Endothelial cell of umbilical vein (primary cell): ENCODE data around the gene KCNJ5. TPM values are rescaled to one million over a fixed set of nuclear protein-coding genes. Genes with fewer than 3 reads are reported as not detected.

Experiments
- BruUV-seq: library from RNA; stranded (reverse); fragments of 400-500 nt; replicated peaks from 2 replicates; lab custom pipeline; 2021; lab: Mats Ljungman, UMichigan
- CTCF ChIA-PET: fragments of 300-600, 350-600 bp; sonication (Branson Sonifier 250); formaldehyde crosslinking; loops from one replicate; lab custom pipeline; 2021; ENCODE audit warnings: antibody characterized with exemption, inconsistent platforms; lab: Charles Lee
- POLR2A ChIA-PET: fragments of 300-600, 350-600 bp; sonication (Branson Sonifier 250); formaldehyde crosslinking; loops from one replicate; lab custom pipeline; 2021; ENCODE audit warnings: antibody characterized with exemption, inconsistent platforms; lab: Charles Lee
- DNase-seq: peaks from one replicate; pipeline ENCODE4 v3.0.0-alpha.2; 2011; ENCODE audit warnings: low read depth, low spot score
- FAIRE-seq: peaks from 2 replicates; lab custom pipeline; 2011; peaks lifted over from hg19 to GRCh38; lab: Jason Lieb, UNC
- H2AFZ ChIP-seq: 2 replicates; pipeline ENCODE4 v1.6.0; 2012; ENCODE audit warnings: low read depth, low read length, control low read depth, inconsistent platforms
- H3K27ac ChIP-seq: 2 replicates; pipeline ENCODE4 v1.5.1; 2011; ENCODE audit warnings: low read depth, mild to moderate bottlenecking, control low read depth, low read length, moderate library complexity; ENCODE audit not compliant: insufficient read depth
- H3K27me3 ChIP-seq, 2 experiments: 2 replicates each; pipeline versions ENCODE4 v1.6.0 to v1.6.1; 2011; ENCODE audit warnings: low read length in 2 of 2, mixed read lengths in 1 of 2; ENCODE audit not compliant: control insufficient read depth in 2 of 2, insufficient read depth in 2 of 2
- H3K36me3 ChIP-seq, 2 experiments: 2 replicates in 1 of 2; 3 replicates in 1 of 2; pipeline ENCODE4 v1.5.1; 2011; ENCODE audit warnings: low read length in 2 of 2, mild to moderate bottlenecking in 1 of 2, moderate library complexity in 1 of 2; ENCODE audit not compliant: control insufficient read depth in 2 of 2, insufficient read depth in 2 of 2; ENCODE audit errors: extremely low read depth in 1 of 2
- H3K4me1 ChIP-seq: 3 replicates; pipeline ENCODE4 v1.5.1; 2011; ENCODE audit warnings: mild to moderate bottlenecking, low read length; ENCODE audit not compliant: control insufficient read depth, insufficient read depth; ENCODE audit errors: extremely low read depth
- H3K4me2 ChIP-seq: 2 replicates; pipeline ENCODE4 v1.6.1; 2011; ENCODE audit warnings: low read length, control low read depth, mixed read lengths; ENCODE audit not compliant: insufficient read depth
- H3K4me3 ChIP-seq, 3 experiments: fragments of 200-600 bp in 1 of 3; sonication (generic), shearing (Covaris generic) in 1 of 3; replicated peaks in 1 of 3; 2 replicates each; pipeline ENCODE4 v1.5.1; 2011 to 2016; ENCODE audit warnings: control low read depth in 3 of 3, low read length in 3 of 3, mild to moderate bottlenecking in 2 of 3, inconsistent platforms in 1 of 3, low read depth in 1 of 3, moderate library complexity in 1 of 3; ENCODE audit not compliant: insufficient read depth in 1 of 3
- H3K79me2 ChIP-seq: 2 replicates; pipeline ENCODE4 v1.6.0; 2012; ENCODE audit warnings: low read length, inconsistent platforms; ENCODE audit not compliant: control insufficient read depth, insufficient read depth
- H3K9ac ChIP-seq: replicated peaks from 2 replicates; pipeline ENCODE3; 2011; ENCODE audit warnings: low read length, control low read depth; ENCODE audit not compliant: insufficient read depth; ENCODE audit errors: extremely low read depth
- H3K9me1 ChIP-seq: replicated peaks from 3 replicates; pipeline ENCODE4 v1.6.0; 2011; ENCODE audit warnings: mild to moderate bottlenecking, low read length; ENCODE audit not compliant: control insufficient read depth, insufficient read depth; ENCODE audit errors: extremely low read depth
- H3K9me3 ChIP-seq: replicated peaks from 2 replicates; pipeline ENCODE4 v1.5.1; 2012; ENCODE audit warnings: low read length, inconsistent platforms; ENCODE audit not compliant: control insufficient read depth, insufficient read depth
- H4K20me1 ChIP-seq: replicated peaks from 2 replicates; pipeline ENCODE3; 2011; ENCODE audit warnings: mild to moderate bottlenecking, low read length; ENCODE audit not compliant: control insufficient read depth, insufficient read depth; ENCODE audit errors: extremely low read depth
- CTCF ChIP-seq, 2 donors: IDR thresholded peaks; 1 replicate in 1 of 2; 2 replicates in 1 of 2; pipeline ENCODE4 v1.5.1; 2011; ENCODE audit warnings: low read length in 2 of 2, mild to moderate bottlenecking in 2 of 2, moderate library complexity in 2 of 2, control low read depth in 1 of 2, inconsistent platforms in 1 of 2, low read depth in 1 of 2; ENCODE audit not compliant: insufficient read depth in 1 of 2; ENCODE audit errors: extremely low read depth in 1 of 2
- EZH2 ChIP-seq: IDR thresholded peaks from 2 replicates; pipeline ENCODE4 v1.6.1; 2012; ENCODE audit warnings: borderline replicate concordance, low read depth, mild to moderate bottlenecking, moderate library complexity, low read length, inconsistent platforms; ENCODE audit not compliant: severe bottlenecking
- FOS ChIP-seq: IDR thresholded peaks from 2 replicates; pipeline ENCODE4 v1.6.1; 2011; ENCODE audit warnings: mild to moderate bottlenecking, low read length, moderate library complexity, borderline replicate concordance; ENCODE audit not compliant: insufficient read depth
- GATA2 ChIP-seq: IDR thresholded peaks from 2 replicates; pipeline ENCODE4 v1.7.0; 2011; ENCODE audit warnings: low read depth, mild to moderate bottlenecking, moderate library complexity, mixed read lengths, low read length; ENCODE audit not compliant: insufficient read length, insufficient read depth
- JUN ChIP-seq: IDR thresholded peaks from 2 replicates; pipeline ENCODE4 v1.6.1; 2011; ENCODE audit warnings: borderline replicate concordance, low read depth; ENCODE audit not compliant: insufficient read length, insufficient read depth
- MAX ChIP-seq: IDR thresholded peaks from 2 replicates; pipeline ENCODE4 v1.6.1; 2011; ENCODE audit not compliant: insufficient read depth, insufficient read length
- MYC ChIP-seq: IDR thresholded peaks from one replicate; pipeline ENCODE4 v1.6.1; 2011; ENCODE audit warnings: mild to moderate bottlenecking, low read depth, low read length
- POLR2A ChIP-seq: IDR thresholded peaks from 2 replicates; pipeline ENCODE4 v1.6.1; 2012; ENCODE audit warnings: low read depth, mild to moderate bottlenecking, control low read depth, low read length
- POLR2AphosphoS5 ChIP-seq: IDR thresholded peaks from 2 replicates; pipeline ENCODE4 v1.6.1; 2012; ENCODE audit warnings: low read depth, mild to moderate bottlenecking, control low read depth, low read length, moderate library complexity; ENCODE audit not compliant: insufficient read depth
- dilution Hi-C: fragments of 300-500 bp; cut with MboI; formaldehyde crosslinking; loops from one replicate; pipeline ENCODE4 v1.15.0; 2019; ENCODE audit warnings: low sequenced_read_pairs; ENCODE audit not compliant: extremely low pct_ligation_motif_present
- intact Hi-C: fragments of 100-400 bp; cut with micrococcal nuclease; formaldehyde crosslinking; loops from one replicate; pipeline ENCODE4 v1.10.0; 2022
- polyA plus RNA-seq, 4 experiments: library from polyadenylated mRNA; depleted of rRNA in 3 of 4; stranded (reverse) in 3 of 4; unstranded in 1 of 4; fragments of >200 nt; gene quantifications; 2 replicates each; pipeline versions ENCODE4 v1.2.1 to v1.2.3, GENCODE V29; 2011 to 2012; ENCODE audit warnings: missing spikeins in 1 of 4
- total RNA-seq: library from RNA; stranded (reverse); gene quantifications from 2 replicates; pipeline ENCODE4 v1.2.3, GENCODE V29; 2021

KCNJ5 gene
- total and polyA plus RNA-seq, 2 donors (not counting 3 experiments of a cell fraction or from before 2014, with no cell fraction given): 0.13 TPM; not detected in 1

- no peak overlapping the region for H3K9ac ChIP-seq
- intact Hi-C loops (no loop called here), dilution Hi-C loops (no loop called here)
- H4K20me1 ChIP-seq: no peaks in the 10 kb centered on the region
- TF ChIP-seq JUN: no peak
- no peak for TF ChIP-seq FOS
- TF ChIP-seq POLR2A: no peak
- no peak for TF ChIP-seq EZH2
- no peak for TF ChIP-seq MAX
- no peak for TF ChIP-seq CTCF (IDR thresholded peaks at IDR 0.05; ENCODE audit: extremely low read depth in 1 of 2, insufficient read depth in 1 of 2, low read depth in 1 of 2, low read length in 2 of 2)
- no peak for TF ChIP-seq MYC
- no peak for TF ChIP-seq POLR2AphosphoS5
- TF ChIP-seq GATA2: no peak
- H3K36me3 ChIP-seq: no peaks in the 10 kb centered on the region
- ChIA-PET POLR2A (interaction anchor here (0.6 to 0.7 kb wide), 2 partner anchors 37 to 40 kb away, joined by 3 to 5 read pairs; no protein-coding TSS in a partner anchor), CTCF (interaction anchor here (4.9 to 11.2 kb wide), 3 partner anchors 18 to 443 kb away, joined by 88 to 951 read pairs (median 141); no protein-coding TSS in a partner anchor)
- no peaks in the 10 kb centered on the region for H3K9me1 ChIP-seq
- DNase-seq (no peak), FAIRE-seq (no peak)
- no peak overlapping the region for H2AFZ ChIP-seq
- BruUV-seq: no TSS peak
- H3K27ac ChIP-seq: no peak overlapping the region
- H3K79me2 ChIP-seq: no peaks in the 10 kb centered on the region
- H3K4me1 ChIP-seq: peaks cover 5% of the 10 kb centered on the region
- no peak overlapping the region for H3K4me2 ChIP-seq
- no peaks in the 10 kb centered on the region for H3K9me3 ChIP-seq
- H3K27me3 ChIP-seq: peaks cover 43 to 53% of the 10 kb centered on the region in 2 experiments
- H3K4me3 ChIP-seq: no peak overlapping the region
These were observed 2.8 kb upstream of the KCNJ5 start for GRCh38 chr11:128888034-128888985.
